Measurements from ENCODE around the gene EBF4. TPM values are rescaled to one million over a fixed set of nuclear protein-coding genes. Genes with fewer than 3 reads are reported as not detected.
A peak's percentile ranks its signal among the peaks of the same experiment; 100 is the strongest.

EBF4 gene
- total and polyA plus RNA-seq, 2 donors (not counting 1 experiment from before 2014, with no cell fraction given) = 0.81 to 5.0 TPM

- peak overlapping the region in 1 of 5 experiments; percentile 85 for H3K4me3 ChIP-seq (ENCODE audit: control extremely low read depth in 1 of 5, extremely low read depth in 1 of 5, insufficient read depth in 1 of 5, low read depth in 2 of 5, low read length in 4 of 5)
- peaks cover 42% of the 10 kb centered on the region for H4K20me1 ChIP-seq (ENCODE audit: control insufficient read depth, insufficient read depth, low read length, poor library complexity, severe bottlenecking)
- peaks cover 4 to 56% of the 10 kb centered on the region in 2 experiments for H3K36me3 ChIP-seq (replicated peaks in 1 of 2; ENCODE audit: control extremely low read depth in 1 of 2, control insufficient read depth in 1 of 2, extremely low read depth in 1 of 2, insufficient read depth in 2 of 2, low read length in 1 of 2)
- H3K27ac ChIP-seq (ENCODE audit: low read length in 2 of 2) = peak overlapping the region in 1 of 2 donors; percentile 29
- CTCF ChIA-PET = interaction anchor here (3.9 kb wide), 1 partner anchor 10 kb away, joined by 22 read pairs; the partner anchor contains the start of gene IDH3B
- no peak for ATAC-seq (ENCODE audit: low read depth)
- peak overlapping the region; percentile 94 for H3K4me2 ChIP-seq (replicated peaks; ENCODE audit: low read depth, low read length, poor library complexity, severe bottlenecking)
- peaks cover 25% of the 10 kb centered on the region for H3K4me1 Mint-ChIP-seq
- H3K79me2 ChIP-seq (ENCODE audit: control insufficient read depth, insufficient read depth, low read length) = peaks cover 27% of the 10 kb centered on the region
- POLR2A ChIA-PET = interaction anchor here (1.2 to 4.8 kb wide), 2 partner anchors 10 to 184 kb away, joined by 4 to 57 read pairs; partner anchors contain the start of genes IDH3B and SNRPB
- H3K4me3 Mint-ChIP-seq = peak overlapping the region; percentile 91
- TF ChIP-seq CTCF (IDR thresholded peaks at IDR 0.05) (no peak), EZH2 (IDR thresholded peaks at IDR 0.05; ENCODE audit: borderline replicate concordance, insufficient read depth, low read depth, low read length, poor library complexity, severe bottlenecking) (no peak)
- H3K9ac ChIP-seq (ENCODE audit: low read length) = no peak overlapping the region
- H3K27ac Mint-ChIP-seq = peak overlapping the region; percentile 67
- no peak overlapping the region for H2AFZ ChIP-seq (ENCODE audit: insufficient read depth, low read depth, low read length, poor library complexity, severe bottlenecking)
- H3K4me1 ChIP-seq (ENCODE audit: control insufficient read depth in 2 of 2, insufficient read depth in 2 of 2, low read length in 2 of 2) = peaks cover 19 to 20% of the 10 kb centered on the region in 2 donors
- no peaks in the 10 kb centered on the region for H3K27me3 Mint-ChIP-seq
- H3K9me3 Mint-ChIP-seq (ENCODE audit: insufficient read depth) = no peaks in the 10 kb centered on the region
- DNase-seq = peak; percentile 14
- no peaks in the 10 kb centered on the region for H3K9me3 ChIP-seq (ENCODE audit: control extremely low read depth in 1 of 3, control insufficient read depth in 2 of 3, insufficient read depth in 1 of 3, low read length in 2 of 3)
- 85% methylated on average over 9 of the region's 9 CpGs for WGBS (ENCODE audit: insufficient coverage)
- no peaks in the 10 kb centered on the region for H3K27me3 ChIP-seq (replicated peaks in 1 of 4; ENCODE audit: control extremely low read depth in 1 of 4, control insufficient read depth in 3 of 4, insufficient read depth in 4 of 4, low read length in 3 of 4)
- intact Hi-C loops (cut with micrococcal nuclease) = no loop called here
Observed at GRCh38 chr20:2654384-2654822, 38.2 kb upstream of the EBF4 start.

- WGBS (ENCODE audit: insufficient coverage) = 94% methylated on average over 3 of the region's 3 CpGs
- H3K9me3 ChIP-seq (ENCODE audit: control extremely low read depth in 1 of 3, control insufficient read depth in 2 of 3, insufficient read depth in 1 of 3, low read length in 2 of 3) = no peaks in the 10 kb centered on the region
- peak overlapping the region; percentile 67 for H3K27ac Mint-ChIP-seq
- H3K9me3 Mint-ChIP-seq (ENCODE audit: insufficient read depth) = no peaks in the 10 kb centered on the region
- peaks cover 42% of the 10 kb centered on the region for H4K20me1 ChIP-seq (ENCODE audit: control insufficient read depth, insufficient read depth, low read length, poor library complexity, severe bottlenecking)
- H3K79me2 ChIP-seq (ENCODE audit: control insufficient read depth, insufficient read depth, low read length) = peaks cover 27% of the 10 kb centered on the region
- intact Hi-C loops (cut with micrococcal nuclease) = no loop called here
- peaks cover 25% of the 10 kb centered on the region for H3K4me1 Mint-ChIP-seq
- no peak for TF ChIP-seq CTCF (IDR thresholded peaks at IDR 0.05)
- TF ChIP-seq EZH2 (IDR thresholded peaks at IDR 0.05; ENCODE audit: borderline replicate concordance, insufficient read depth, low read depth, low read length, poor library complexity, severe bottlenecking) = no peak
- no peaks in the 10 kb centered on the region for H3K27me3 Mint-ChIP-seq
- H3K27ac ChIP-seq (ENCODE audit: low read length in 2 of 2) = no peak overlapping the region
- no peak overlapping the region for H3K4me2 ChIP-seq (replicated peaks; ENCODE audit: low read depth, low read length, poor library complexity, severe bottlenecking)
- H2AFZ ChIP-seq (ENCODE audit: insufficient read depth, low read depth, low read length, poor library complexity, severe bottlenecking) = no peak overlapping the region
- DNase-seq = no peak
- H3K4me3 Mint-ChIP-seq = peak overlapping the region; percentile 91
- no peak overlapping the region for H3K4me3 ChIP-seq (ENCODE audit: control extremely low read depth in 1 of 5, extremely low read depth in 1 of 5, insufficient read depth in 1 of 5, low read depth in 2 of 5, low read length in 4 of 5)
- no peak for ATAC-seq (ENCODE audit: low read depth)
- no peak overlapping the region for H3K9ac ChIP-seq (ENCODE audit: low read length)
- ChIA-PET CTCF (interaction anchor here (1.1 kb wide), 1 partner anchor 9 kb away, joined by 3 read pairs; the partner anchor contains the start of gene IDH3B), POLR2A (interaction anchor here (1.2 to 4.8 kb wide), 2 partner anchors 9 to 184 kb away, joined by 4 to 57 read pairs; partner anchors contain the start of genes IDH3B and SNRPB)
- H3K36me3 ChIP-seq (replicated peaks in 1 of 2; ENCODE audit: control extremely low read depth in 1 of 2, control insufficient read depth in 1 of 2, extremely low read depth in 1 of 2, insufficient read depth in 2 of 2, low read length in 1 of 2) = peaks cover 4 to 60% of the 10 kb centered on the region in 2 experiments
- H3K4me1 ChIP-seq (ENCODE audit: control insufficient read depth in 2 of 2, insufficient read depth in 2 of 2, low read length in 2 of 2) = peaks cover 19 to 20% of the 10 kb centered on the region in 2 donors
- no peaks in the 10 kb centered on the region for H3K27me3 ChIP-seq (replicated peaks in 1 of 4; ENCODE audit: control extremely low read depth in 1 of 4, control insufficient read depth in 3 of 4, insufficient read depth in 4 of 4, low read length in 3 of 4)
Observed at GRCh38 chr20:2654831-2655230, 37.7 kb upstream of the EBF4 start.
